HFF-Myc (cell line): ENCODE data around the gene PIEZO2.

Source experiments
- DNase-seq: peaks from one replicate; pipeline ENCODE4 v3.0.0-alpha.2; 2011; ENCODE audit warnings: low read depth; ENCODE audit errors: extremely low read depth
- H3K4me3 ChIP-seq: replicated peaks from 2 replicates; pipeline ENCODE4 v1.5.1; 2011; ENCODE audit warnings: low read depth, mild to moderate bottlenecking, control low read depth, low read length
- CTCF ChIP-seq: IDR thresholded peaks from 2 replicates; pipeline ENCODE4 v1.5.1; 2012; ENCODE audit warnings: mild to moderate bottlenecking, low read depth, low read length, control low read depth; ENCODE audit errors: missing control alignments

PIEZO2 gene

GRCh38 chr18:10713409-10713808, 436.0 kb downstream of the PIEZO2 start:
- no peak overlapping the region for H3K4me3 ChIP-seq
- TF ChIP-seq CTCF, result no peak
- DNase-seq, result no peak

- no peak for DNase-seq
- no peak for TF ChIP-seq CTCF
- H3K4me3 ChIP-seq, result no peak overlapping the region
Observed at GRCh38 chr18:10707294-10707693, 442.1 kb downstream of the PIEZO2 start.

GRCh38 chr18:10705786-10706185, 443.6 kb downstream of the PIEZO2 start:
- no peak overlapping the region for H3K4me3 ChIP-seq
- TF ChIP-seq CTCF, result no peak
- DNase-seq, result no peak

- H3K4me3 ChIP-seq, result no peak overlapping the region
- no peak for DNase-seq
- TF ChIP-seq CTCF, result no peak
Observed at GRCh38 chr18:10705291-10705690, 444.1 kb downstream of the PIEZO2 start.

- DNase-seq, result no peak
- H3K4me3 ChIP-seq, result no peak overlapping the region
- no peak for TF ChIP-seq CTCF
Observed at GRCh38 chr18:10702206-10702605, 447.2 kb downstream of the PIEZO2 start.

- no peak for TF ChIP-seq CTCF
- no peak for DNase-seq
- H3K4me3 ChIP-seq, result no peak overlapping the region
Observed at GRCh38 chr18:10690366-10690765, 459.0 kb downstream of the PIEZO2 start.

GRCh38 chr18:10690035-10690329, 459.4 kb downstream of the PIEZO2 start:
- no peak for TF ChIP-seq CTCF
- no peak for DNase-seq
- H3K4me3 ChIP-seq, result no peak overlapping the region
